Suppressor macrophage (primary cell): Measurements from ENCODE around the gene CAMK2D.

Experiments
- DNase-seq, 4 experiments: peaks; one replicate each; pipeline ENCODE4 v3.0.0-alpha.2; 2020 to 2022

The CAMK2D gene

DNA sequence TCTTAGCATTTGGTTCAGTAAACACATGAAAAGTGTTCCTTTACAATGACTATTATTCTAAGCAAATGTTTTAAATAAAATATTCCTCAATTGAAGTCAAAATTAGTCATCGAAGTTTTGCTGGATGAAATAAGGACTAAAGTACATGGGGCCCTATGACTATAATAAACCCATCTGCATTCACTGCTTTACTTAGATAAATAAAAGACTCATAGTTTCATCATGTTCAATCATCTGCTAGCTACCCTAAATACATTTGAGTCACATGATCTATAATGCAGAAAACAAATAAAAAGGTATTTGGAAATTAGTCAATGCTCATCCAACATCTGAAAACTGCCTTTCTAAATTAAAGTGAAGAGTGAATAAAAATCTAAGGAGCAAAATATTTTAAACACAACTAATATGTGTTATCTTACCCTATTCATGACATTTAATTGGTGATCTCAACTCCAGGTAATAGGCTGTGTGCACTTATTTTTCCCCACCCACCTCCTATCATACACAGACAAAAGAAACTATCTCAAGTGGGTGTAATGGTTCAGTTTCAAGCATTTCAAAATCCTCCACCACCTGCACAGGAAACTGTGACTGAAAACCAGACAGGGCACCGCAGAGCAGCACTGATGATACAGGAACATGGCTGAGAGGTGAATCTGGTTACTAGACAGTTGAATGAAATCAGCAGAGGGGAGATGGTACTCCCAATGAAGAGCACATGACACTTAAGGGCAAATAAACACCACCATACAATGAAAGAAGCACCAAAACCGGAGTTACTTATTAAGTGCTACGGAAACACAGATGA lies 78.6 kb downstream of the CAMK2D start:
- no peak for DNase-seq

DNA sequence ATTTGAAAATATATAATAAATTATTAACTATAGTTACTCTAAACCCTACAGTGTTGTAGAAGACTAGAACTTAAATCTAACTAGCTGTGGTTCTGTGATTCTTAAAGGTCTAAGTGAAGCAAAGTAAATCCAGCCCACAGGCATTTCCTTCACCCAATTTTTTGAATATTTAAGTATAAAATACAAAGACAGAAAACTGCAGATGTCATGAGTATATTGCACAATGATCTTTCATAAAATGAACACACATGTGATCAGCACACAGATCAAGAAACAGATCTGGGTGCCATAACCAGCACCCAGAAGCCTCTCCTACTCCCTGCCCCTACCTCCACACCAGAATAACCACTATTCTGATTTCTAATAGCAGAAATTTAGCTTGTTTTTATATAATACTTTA lies 82.9 kb downstream of the CAMK2D start:
- DNase-seq, result no peak

- peak in 3 of 4 experiments; percentile 11 to 53 (median 42) for DNase-seq
These were observed 84.2 kb downstream of the CAMK2D start for GRCh38 chr4:113677325-113677724.

DNA sequence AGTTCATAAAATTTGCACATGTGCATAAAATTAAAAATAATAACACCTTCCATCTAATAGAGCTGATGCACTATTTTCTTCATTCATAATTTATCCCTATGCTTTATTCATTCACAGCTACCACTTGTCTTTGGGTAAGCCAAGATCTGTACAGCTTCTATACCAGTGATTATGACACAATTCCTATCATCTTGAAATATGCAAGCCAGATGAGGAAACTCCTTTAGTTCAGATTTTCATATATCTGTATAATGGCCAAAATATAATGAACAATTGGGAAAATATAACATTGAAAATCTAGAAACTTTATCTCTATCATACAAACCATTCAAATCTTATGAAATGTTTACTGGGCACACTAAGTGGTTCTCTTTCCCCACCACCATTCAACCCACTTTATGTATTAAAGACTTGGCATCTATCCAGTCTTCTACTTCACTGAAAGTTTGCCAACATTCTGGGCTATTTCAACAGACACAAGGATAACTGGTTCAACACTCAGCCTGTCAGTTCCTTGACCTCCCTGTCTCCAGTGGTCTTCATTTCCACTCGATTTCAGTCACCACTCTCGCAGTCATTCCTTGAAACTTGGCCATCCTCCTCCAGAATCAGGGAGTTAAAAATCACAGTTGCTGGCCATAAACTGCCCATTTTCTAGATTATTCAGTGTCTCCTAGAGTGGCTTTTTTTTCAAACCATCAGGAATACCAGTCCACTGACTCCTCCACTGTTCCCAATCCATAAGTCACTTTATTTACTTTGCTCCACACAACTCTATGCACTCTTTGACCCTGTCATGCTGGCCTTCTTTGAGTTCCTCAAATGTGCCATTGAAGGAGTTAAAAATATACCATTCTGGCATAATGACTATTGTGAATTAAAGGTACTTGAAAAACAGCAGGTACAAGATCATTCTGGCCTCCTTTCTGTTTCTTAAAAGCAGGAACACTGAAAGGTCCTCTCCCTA lies 85.5 kb downstream of the CAMK2D start:
- DNase-seq, result peak in 2 of 4 experiments; percentile 5 to 21

DNA sequence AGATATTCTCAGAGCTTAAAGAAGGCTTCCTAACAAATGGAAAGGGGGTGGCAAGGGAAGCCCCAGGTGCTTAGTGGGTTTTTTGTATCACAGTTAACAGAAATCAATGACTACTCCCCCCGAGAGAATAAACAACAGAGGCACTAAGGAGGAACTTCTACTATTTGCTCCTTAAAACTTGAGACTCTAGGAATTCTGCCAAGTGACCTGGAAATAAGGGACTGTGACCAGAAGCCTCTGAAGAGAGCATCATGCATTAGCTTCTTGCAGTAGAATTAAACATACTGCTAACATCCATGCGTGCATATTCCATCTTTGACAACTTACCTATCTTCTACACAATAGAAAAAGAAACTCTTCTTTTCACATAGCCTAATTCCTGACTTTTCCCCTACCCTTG lies 86.8 kb downstream of the CAMK2D start:
- no peak for DNase-seq

DNA sequence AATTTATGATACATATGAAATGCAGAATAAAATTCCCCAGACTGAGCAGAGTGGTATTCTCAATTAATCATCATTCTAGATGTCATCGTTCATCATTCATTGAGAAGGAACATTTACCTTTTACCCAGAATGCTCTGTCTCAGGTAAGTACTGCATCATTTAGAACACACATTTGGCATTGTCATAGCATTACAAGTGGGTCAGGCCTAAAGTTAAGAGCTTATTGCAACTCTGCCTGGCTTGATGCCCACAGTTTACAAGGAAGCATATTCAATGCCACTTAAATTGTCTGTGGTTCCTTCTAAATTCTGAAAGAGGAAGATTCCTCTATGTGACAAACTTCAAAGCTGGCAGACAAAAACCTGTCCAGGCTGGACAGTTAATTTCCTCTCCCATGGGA lies 87.3 kb downstream of the CAMK2D start:
- peak in 2 of 4 experiments; percentile 33 to 37 for DNase-seq

DNA sequence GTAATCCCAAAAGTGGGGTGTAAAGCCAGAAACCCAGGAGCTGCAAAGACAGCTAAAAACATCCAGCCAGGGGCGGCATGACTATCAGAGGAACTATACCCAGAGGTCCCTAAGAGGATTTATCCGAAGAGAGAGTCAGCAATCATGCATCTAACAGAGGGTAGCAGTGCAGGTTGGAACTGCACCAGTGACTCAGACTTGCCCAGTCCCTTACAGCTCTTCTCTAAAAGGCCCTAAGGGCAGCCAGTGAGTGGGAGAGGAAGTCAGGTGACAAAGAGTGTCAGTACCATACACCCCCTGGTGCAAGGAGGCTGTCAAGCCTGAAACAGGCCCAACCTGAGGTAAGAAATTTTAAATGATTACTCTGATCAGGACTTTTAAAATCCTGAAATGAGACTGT lies 88.1 kb downstream of the CAMK2D start:
- peak; percentile 16 to 58 (median 50) for DNase-seq

DNA sequence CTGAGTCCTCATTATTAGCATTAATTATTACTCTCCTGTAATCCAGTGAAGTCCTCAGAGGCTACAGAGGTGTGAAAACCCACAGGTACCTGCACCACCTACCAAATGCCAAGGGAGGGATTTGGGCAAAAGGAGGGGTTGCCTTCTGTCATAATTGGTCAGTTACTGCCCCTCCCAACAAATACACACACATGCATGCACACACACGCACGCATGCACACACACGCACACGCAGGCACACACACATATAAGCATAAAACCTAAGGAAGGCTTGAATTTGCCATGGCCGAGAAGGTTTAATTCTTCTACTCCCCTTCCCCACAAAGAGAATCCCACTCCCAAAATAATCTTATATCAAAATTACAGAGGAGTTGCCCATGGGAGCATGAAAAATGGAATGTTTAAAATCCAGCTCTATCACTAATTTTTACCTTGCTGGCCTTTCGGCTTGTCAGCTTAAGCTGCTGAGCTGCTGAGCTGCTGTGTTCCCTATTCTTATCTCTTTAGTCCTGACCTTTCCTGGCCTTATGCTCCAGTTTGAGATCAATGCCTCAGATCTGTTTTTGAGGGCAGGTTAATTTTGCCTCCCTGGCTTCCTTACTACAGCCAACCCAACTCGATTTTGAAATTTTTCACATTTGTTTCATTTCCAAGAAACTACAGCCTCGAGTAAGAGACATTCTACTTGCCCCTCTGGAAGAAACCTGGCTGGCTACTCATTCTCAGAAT lies 95.0 kb downstream of the CAMK2D start:
- no peak for DNase-seq

- no peak for DNase-seq
These were observed 96.5 kb downstream of the CAMK2D start for GRCh38 chr4:113665036-113665435.

DNA sequence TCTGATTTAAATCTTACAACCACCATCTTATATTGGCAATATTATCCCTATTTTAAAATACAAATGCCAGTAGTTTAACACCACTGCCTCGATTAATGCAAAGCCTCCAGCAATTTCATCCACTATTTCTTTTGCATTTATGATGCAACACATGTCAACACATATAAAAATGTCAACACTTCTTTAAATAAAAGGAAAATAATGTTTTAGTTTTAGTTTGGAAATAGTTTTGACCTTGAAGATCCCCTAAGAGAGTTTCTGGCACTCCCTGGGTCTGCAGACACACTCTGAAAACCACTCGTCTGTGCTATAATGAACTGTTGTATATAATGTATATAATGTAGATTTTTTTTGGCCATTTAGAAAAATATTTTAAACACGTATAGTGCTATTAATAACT lies 99.0 kb downstream of the CAMK2D start:
- no peak for DNase-seq

GRCh38 chr4:113659127-113659526 lies 102.4 kb downstream of the CAMK2D start:
- no peak for DNase-seq

- no peak for DNase-seq
These were observed 103.8 kb downstream of the CAMK2D start for GRCh38 chr4:113657586-113658233.

- DNase-seq, result no peak
These were observed 107.7 kb downstream of the CAMK2D start for GRCh38 chr4:113653871-113654270.

DNA sequence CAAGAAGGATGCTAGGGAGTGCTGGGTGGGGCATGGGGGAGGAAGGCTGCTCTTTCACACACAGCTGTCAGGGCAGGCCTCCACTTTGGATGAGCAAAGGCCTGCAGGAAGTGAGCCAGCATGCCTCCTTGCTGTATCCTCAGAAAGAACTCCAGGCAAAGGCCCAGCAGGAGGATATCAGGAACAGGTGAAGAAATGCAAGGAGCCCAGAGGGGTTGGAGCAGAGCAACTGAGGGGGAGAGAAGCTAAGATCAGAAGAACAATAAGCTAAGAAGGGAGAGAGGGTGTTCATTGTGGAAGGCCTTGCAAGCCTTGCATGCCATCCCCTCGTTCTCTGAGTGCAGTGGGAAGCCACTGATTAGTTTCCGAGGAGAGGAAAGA lies 115.1 kb downstream of the CAMK2D start:
- DNase-seq, result no peak

GRCh38 chr4:113645771-113646441 lies 115.6 kb downstream of the CAMK2D start:
- no peak for DNase-seq

- DNase-seq, result no peak
These were observed 116.2 kb downstream of the CAMK2D start for GRCh38 chr4:113645288-113645687.

DNA sequence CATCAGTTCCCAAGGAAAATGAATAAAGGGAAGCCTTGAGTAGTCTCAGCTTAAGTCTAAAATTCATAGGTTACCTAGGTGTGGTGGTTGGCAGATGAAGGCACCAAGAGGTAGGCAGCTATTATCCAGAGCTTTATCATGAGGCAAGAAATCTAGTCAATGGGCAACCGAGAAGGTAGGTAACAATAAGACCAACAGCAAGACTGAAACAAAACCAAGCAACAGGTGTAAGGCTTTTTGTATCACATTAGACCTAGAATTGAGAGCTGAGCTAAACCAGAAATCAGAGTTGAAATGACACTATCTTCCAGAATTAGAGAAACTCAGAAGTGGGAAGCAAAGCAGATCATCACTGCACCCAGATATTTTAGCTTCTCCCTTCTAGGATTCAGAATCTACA lies 117.1 kb downstream of the CAMK2D start:
- no peak for DNase-seq

GRCh38 chr4:113643505-113643904 lies 118.0 kb downstream of the CAMK2D start:
- DNase-seq, result no peak

GRCh38 chr4:113641025-113641431 lies 120.5 kb downstream of the CAMK2D start:
- DNase-seq, result no peak

GRCh38 chr4:113639326-113639725 lies 122.2 kb downstream of the CAMK2D start:
- peak; percentile 4 to 35 (median 16) for DNase-seq

- no peak for DNase-seq
These were observed 123.0 kb downstream of the CAMK2D start for GRCh38 chr4:113638562-113638832.
